ENCODE measurements around the gene OSBPL2.

Gene OSBPL2

GRCh38 chr20:62303340-62304226, 65.3 kb downstream of the OSBPL2 start:
- DNase-seq: no peak

- no peak for DNase-seq
Observed at GRCh38 chr20:62304331-62305148, 66.2 kb downstream of the OSBPL2 start.

GRCh38 chr20:62305149-62305764, 66.9 kb downstream of the OSBPL2 start:
- no peak for DNase-seq

- DNase-seq: no peak
Observed at GRCh38 chr20:62305765-62306413, 67.6 kb downstream of the OSBPL2 start.

GRCh38 chr20:62306414-62307187, 68.3 kb downstream of the OSBPL2 start:
- no peak for DNase-seq

GRCh38 chr20:62307226-62308101, 69.1 kb downstream of the OSBPL2 start:
- no peak for DNase-seq

- DNase-seq: no peak
Observed at GRCh38 chr20:62308102-62308822, 69.9 kb downstream of the OSBPL2 start.

- no peak for DNase-seq
Observed at GRCh38 chr20:62309198-62309944, 71.0 kb downstream of the OSBPL2 start.

- no peak for DNase-seq
Observed at GRCh38 chr20:62309947-62310756, 71.8 kb downstream of the OSBPL2 start.

GRCh38 chr20:62310757-62311121, 72.4 kb downstream of the OSBPL2 start:
- no peak for DNase-seq

- DNase-seq: no peak
Observed at GRCh38 chr20:62311150-62311549, 72.8 kb downstream of the OSBPL2 start.

- DNase-seq: no peak
Observed at GRCh38 chr20:62311832-62312661, 73.7 kb downstream of the OSBPL2 start.

GRCh38 chr20:62312662-62312977, 74.3 kb downstream of the OSBPL2 start:
- DNase-seq: no peak

- no peak for DNase-seq
Observed at GRCh38 chr20:62313021-62313420, 74.7 kb downstream of the OSBPL2 start.

GRCh38 chr20:62313460-62314338, 75.4 kb downstream of the OSBPL2 start:
- no peak for DNase-seq

GRCh38 chr20:62314339-62314638, 76.0 kb downstream of the OSBPL2 start:
- no peak for DNase-seq

GRCh38 chr20:62314711-62315302, 76.5 kb downstream of the OSBPL2 start:
- no peak for DNase-seq

Measured in T-helper 9 cell (primary cell).